Transverse colon (tissue), 3 donors: ENCODE data around the gene DNAH11.

ENCODE experiments used
- EP300 ChIP-seq: sonication (generic); formaldehyde crosslinking; IDR thresholded peaks from one replicate; pipeline ENCODE4 v1.6.1; 2017; ENCODE audit warnings: antibody characterized with exemption, low read depth
- POLR2A ChIP-seq: fragments of 450-650 bp; IDR thresholded peaks from one replicate; pipeline ENCODE4 v1.6.1; 2016; ENCODE audit warnings: antibody characterized with exemption, mild to moderate bottlenecking, moderate library complexity
- TF ChIP-seq, protein P1 (sequence below), 5 experiments: fragments of 200-600 bp in 3 of 5; fragments of 450-650 bp in 2 of 5; sonication (generic) in 3 of 5; IDR thresholded peaks; 1 replicate in 2 of 5; 2 replicates in 3 of 5; pipeline ENCODE4 v1.5.1; 2016 to 2017; ENCODE audit warnings: antibody characterized with exemption in 5 of 5, inconsistent platforms in 3 of 5, mild to moderate bottlenecking in 2 of 5, moderate library complexity in 1 of 5

DNA sequence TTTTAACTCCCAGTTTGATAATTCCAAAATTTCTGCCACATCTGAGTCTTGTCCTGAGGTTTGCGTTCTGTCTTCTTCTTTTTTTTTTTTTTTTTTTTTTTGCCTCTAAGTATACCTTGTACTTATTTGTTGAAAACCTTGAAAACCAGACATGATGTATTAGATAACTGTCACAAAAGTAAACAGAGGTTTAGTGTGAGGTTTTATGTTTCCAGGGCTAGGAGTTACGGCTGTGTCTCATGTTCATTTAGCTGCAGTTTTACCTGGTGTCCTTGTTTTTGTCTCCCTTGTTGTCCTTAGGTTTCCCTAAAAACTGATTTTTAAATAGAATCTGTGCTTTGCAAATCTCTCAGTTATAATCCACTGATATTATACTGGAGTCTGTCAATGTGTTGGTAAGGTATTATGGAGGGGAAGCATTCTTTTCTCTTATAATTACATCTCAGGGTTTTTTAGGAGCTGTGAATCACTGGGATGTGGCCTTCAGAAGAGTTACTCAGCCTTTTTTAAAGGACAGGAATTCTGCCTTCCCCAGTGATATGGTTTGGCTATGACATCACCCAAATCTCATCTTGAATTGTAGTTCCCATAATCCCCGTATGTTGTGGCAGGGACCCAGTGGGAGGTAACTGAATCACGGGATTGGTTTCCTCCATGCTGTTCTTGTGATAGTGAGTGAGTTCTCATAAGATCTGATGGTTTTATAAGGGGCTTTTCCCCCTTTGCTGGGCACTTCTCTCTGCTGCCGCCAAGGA lies 307.9 kb downstream of the DNAH11 start:
- TF ChIP-seq EP300 (no peak), POLR2A (no peak)
- TF ChIP-seq, protein P1, sequence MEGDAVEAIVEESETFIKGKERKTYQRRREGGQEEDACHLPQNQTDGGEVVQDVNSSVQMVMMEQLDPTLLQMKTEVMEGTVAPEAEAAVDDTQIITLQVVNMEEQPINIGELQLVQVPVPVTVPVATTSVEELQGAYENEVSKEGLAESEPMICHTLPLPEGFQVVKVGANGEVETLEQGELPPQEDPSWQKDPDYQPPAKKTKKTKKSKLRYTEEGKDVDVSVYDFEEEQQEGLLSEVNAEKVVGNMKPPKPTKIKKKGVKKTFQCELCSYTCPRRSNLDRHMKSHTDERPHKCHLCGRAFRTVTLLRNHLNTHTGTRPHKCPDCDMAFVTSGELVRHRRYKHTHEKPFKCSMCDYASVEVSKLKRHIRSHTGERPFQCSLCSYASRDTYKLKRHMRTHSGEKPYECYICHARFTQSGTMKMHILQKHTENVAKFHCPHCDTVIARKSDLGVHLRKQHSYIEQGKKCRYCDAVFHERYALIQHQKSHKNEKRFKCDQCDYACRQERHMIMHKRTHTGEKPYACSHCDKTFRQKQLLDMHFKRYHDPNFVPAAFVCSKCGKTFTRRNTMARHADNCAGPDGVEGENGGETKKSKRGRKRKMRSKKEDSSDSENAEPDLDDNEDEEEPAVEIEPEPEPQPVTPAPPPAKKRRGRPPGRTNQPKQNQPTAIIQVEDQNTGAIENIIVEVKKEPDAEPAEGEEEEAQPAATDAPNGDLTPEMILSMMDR (IDR thresholded peaks at IDR 0.05): no peak
